Trophoblast cell (in vitro differentiated cells and primary cell): Measurements from ENCODE around the gene KANSL1.
A peak's percentile ranks its signal among the peaks of the same experiment; 100 is the strongest.

Experiments
- DNase-seq, 2 donors: peaks; one replicate each; pipeline ENCODE4 v3.0.0-alpha.2; 2016
- H2AFZ ChIP-seq: 2 replicates; pipeline ENCODE4 v1.6.1; 2013; ENCODE audit warnings: low read length, moderate library complexity, mild to moderate bottlenecking; ENCODE audit not compliant: insufficient read depth, poor library complexity
- H2AK5ac ChIP-seq: 2 replicates; pipeline ENCODE4 v1.6.1; 2013; ENCODE audit warnings: mild to moderate bottlenecking, low read length
- H2BK120ac ChIP-seq: 2 replicates; pipeline ENCODE4 v1.6.1; 2013; ENCODE audit warnings: low read length, mild to moderate bottlenecking, moderate library complexity; ENCODE audit not compliant: insufficient read depth, poor library complexity
- H2BK12ac ChIP-seq: 2 replicates; pipeline ENCODE4 v1.6.1; 2013; ENCODE audit warnings: mild to moderate bottlenecking, low read length, moderate library complexity
- H2BK5ac ChIP-seq: 2 replicates; pipeline ENCODE4 v1.6.1; 2013; ENCODE audit warnings: low read length, low read depth, moderate library complexity, mild to moderate bottlenecking; ENCODE audit not compliant: poor library complexity
- H3K14ac ChIP-seq: 2 replicates; pipeline ENCODE4 v1.6.1; 2013; ENCODE audit warnings: mild to moderate bottlenecking, low read length
- H3K18ac ChIP-seq: 2 replicates; pipeline ENCODE4 v1.6.1; 2013; ENCODE audit warnings: mild to moderate bottlenecking, low read length
- H3K23ac ChIP-seq: 2 replicates; pipeline ENCODE4 v1.6.1; 2013; ENCODE audit warnings: low read length
- H3K27ac ChIP-seq: 2 replicates; pipeline ENCODE4 v1.5.1; 2013; ENCODE audit warnings: low read depth, mild to moderate bottlenecking, inconsistent platforms, low read length, moderate library complexity
- H3K27me3 ChIP-seq: 2 replicates; pipeline ENCODE4 v1.6.1; 2013; ENCODE audit warnings: inconsistent platforms, mild to moderate bottlenecking, low read length, moderate library complexity; ENCODE audit not compliant: insufficient read depth
- H3K36me3 ChIP-seq, 2 experiments: 1 replicate in 1 of 2; 2 replicates in 1 of 2; pipeline ENCODE4 v1.6.1; 2013; ENCODE audit warnings: low read length in 2 of 2, mild to moderate bottlenecking in 2 of 2, moderate library complexity in 1 of 2; ENCODE audit not compliant: insufficient read depth in 2 of 2, control insufficient read depth in 1 of 2
- H3K4ac ChIP-seq: 2 replicates; pipeline ENCODE4 v1.6.1; 2013; ENCODE audit warnings: low read depth, mild to moderate bottlenecking, low read length, moderate library complexity
- H3K4me1 ChIP-seq, 2 experiments: 1 replicate in 1 of 2; 2 replicates in 1 of 2; pipeline ENCODE4 v1.6.1; 2013; ENCODE audit warnings: low read length in 2 of 2, mild to moderate bottlenecking in 2 of 2, moderate library complexity in 1 of 2; ENCODE audit not compliant: insufficient read depth in 2 of 2, control insufficient read depth in 1 of 2
- H3K4me2 ChIP-seq: 2 replicates; pipeline ENCODE4 v1.6.1; 2013; ENCODE audit warnings: inconsistent platforms, mild to moderate bottlenecking, low read length, moderate library complexity
- H3K4me3 ChIP-seq: 2 replicates; pipeline ENCODE4 v1.5.1; 2013; ENCODE audit warnings: mild to moderate bottlenecking, low read depth, low read length, inconsistent platforms
- H3K79me1 ChIP-seq: one replicate; pipeline ENCODE4 v1.6.1; 2013; ENCODE audit warnings: low read length
- H3K79me2 ChIP-seq: 2 replicates; pipeline ENCODE4 v1.6.1; 2013; ENCODE audit warnings: low read length, mild to moderate bottlenecking; ENCODE audit not compliant: control insufficient read depth, insufficient read depth, poor library complexity
- H3K9ac ChIP-seq: 2 replicates; pipeline ENCODE4 v1.6.1; 2013; ENCODE audit warnings: mild to moderate bottlenecking, low read length
- H3K9me3 ChIP-seq: 2 replicates; pipeline ENCODE4 v1.6.1; 2013; ENCODE audit warnings: low read depth, mild to moderate bottlenecking, control low read depth, inconsistent platforms, low read length; ENCODE audit not compliant: insufficient read depth
- H4K12ac ChIP-seq: 2 replicates; pipeline ENCODE4 v1.6.1; 2013; ENCODE audit warnings: low read depth, mild to moderate bottlenecking, low read length, moderate library complexity
- H4K8ac ChIP-seq: 2 replicates; pipeline ENCODE4 v1.6.1; 2013; ENCODE audit warnings: low read depth, mild to moderate bottlenecking, low read length, moderate library complexity
- H4K91ac ChIP-seq: one replicate; pipeline ENCODE4 v1.6.1; 2013; ENCODE audit warnings: low read depth, mild to moderate bottlenecking, low read length, moderate library complexity
- WGBS: extraction: QIAGEN DNeasy Blood & Tissue Kit; methylation state at CpG from one replicate; pipeline ENCODE4 v1.1.7; 2013; ENCODE audit warnings: missing lambda C conversion rate; ENCODE audit not compliant: insufficient read length, insufficient coverage; ENCODE audit errors: extremely low coverage; 5-methylcytosine and 5-hydroxymethylcytosine counted together

Gene KANSL1

DNA sequence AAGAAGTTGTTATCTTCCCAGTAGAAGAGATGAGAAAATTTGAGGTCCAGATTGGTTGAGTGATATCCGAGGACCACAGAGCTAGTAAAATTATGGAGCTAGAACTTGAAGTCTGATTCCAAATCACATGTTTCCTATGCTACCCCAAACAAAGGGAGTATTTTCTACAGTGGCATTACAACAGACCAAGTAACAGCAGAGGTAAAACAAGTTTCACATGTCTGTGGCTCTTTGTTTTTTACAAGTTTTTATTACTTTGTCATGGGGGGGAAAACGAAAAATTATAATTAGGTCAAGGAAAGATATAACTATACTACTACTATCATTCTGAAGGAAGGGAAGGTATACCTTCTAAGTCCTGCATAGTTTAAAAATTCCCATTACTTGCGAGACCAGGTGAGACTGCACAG, 49.4 kb downstream of the KANSL1 start:
- Histone ChIP-seq H3K27ac (no peak overlapping the region), H3K4me2 (no peak overlapping the region), H4K8ac (no peak overlapping the region), H3K27me3 (no peaks in the 10 kb centered on the region), H4K12ac (no peak overlapping the region), H3K4ac (no peak overlapping the region), H2AFZ (no peak overlapping the region), H3K79me1 (no peaks in the 10 kb centered on the region), H2BK12ac (no peak overlapping the region), H2BK120ac (no peak overlapping the region), H3K9me3 (no peaks in the 10 kb centered on the region), H3K9ac (no peak overlapping the region), H2AK5ac (no peak overlapping the region), H3K4me3 (no peak overlapping the region), H3K23ac (no peak overlapping the region), H3K79me2 (peaks cover 15% of the 10 kb centered on the region), H3K36me3 (peaks cover 0 to 1% of the 10 kb centered on the region in 2 experiments), H3K18ac (no peak overlapping the region), H4K91ac (no peak overlapping the region), H3K4me1 (no peaks in the 10 kb centered on the region), H2BK5ac (no peak overlapping the region), H3K14ac (no peak overlapping the region)
- WGBS: no CpG with 5 or more reads among the region's 3 CpGs
- no peak for DNase-seq

DNA sequence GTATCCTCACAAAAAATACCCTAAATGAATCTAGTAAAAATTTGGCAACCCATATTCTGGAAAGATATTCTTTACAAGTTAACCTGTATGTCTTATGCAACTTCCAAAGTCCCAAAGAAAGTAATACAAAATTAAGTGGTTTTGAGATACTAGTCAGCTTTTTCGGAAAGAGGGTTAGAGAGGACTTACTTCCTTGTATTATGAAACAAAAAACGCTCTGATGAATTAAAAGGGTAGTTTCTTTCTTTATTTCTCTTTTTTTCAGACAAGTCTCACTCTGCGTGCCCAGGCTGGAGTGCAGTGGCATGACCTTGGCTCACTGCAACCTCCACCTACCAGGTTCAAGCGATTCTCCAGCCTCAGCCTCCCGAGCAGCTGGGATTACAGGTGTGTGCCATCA, 51.6 kb downstream of the KANSL1 start:
- H3K4ac ChIP-seq: peak overlapping the region; percentile 98
- peaks cover 1% of the 10 kb centered on the region for H3K79me1 ChIP-seq
- no peak overlapping the region for H3K9ac ChIP-seq
- H2BK12ac ChIP-seq: no peak overlapping the region
- no peak overlapping the region for H3K27ac ChIP-seq
- H3K18ac ChIP-seq: no peak overlapping the region
- H2BK120ac ChIP-seq: no peak overlapping the region
- no peak overlapping the region for H2BK5ac ChIP-seq
- WGBS: no CpG with 5 or more reads among the region's 5 CpGs
- no peak overlapping the region for H3K4me3 ChIP-seq
- H3K4me2 ChIP-seq: no peak overlapping the region
- H3K79me2 ChIP-seq: peaks cover 15% of the 10 kb centered on the region
- H3K36me3 ChIP-seq: peaks cover 0 to 1% of the 10 kb centered on the region in 2 experiments
- no peak overlapping the region for H4K8ac ChIP-seq
- DNase-seq: no peak
- H3K4me1 ChIP-seq: no peaks in the 10 kb centered on the region
- H3K14ac ChIP-seq: no peak overlapping the region
- no peak overlapping the region for H3K23ac ChIP-seq
- no peak overlapping the region for H2AFZ ChIP-seq
- no peak overlapping the region for H4K91ac ChIP-seq
- H2AK5ac ChIP-seq: no peak overlapping the region
- H3K27me3 ChIP-seq: no peaks in the 10 kb centered on the region
- H3K9me3 ChIP-seq: no peaks in the 10 kb centered on the region
- H4K12ac ChIP-seq: no peak overlapping the region

DNA sequence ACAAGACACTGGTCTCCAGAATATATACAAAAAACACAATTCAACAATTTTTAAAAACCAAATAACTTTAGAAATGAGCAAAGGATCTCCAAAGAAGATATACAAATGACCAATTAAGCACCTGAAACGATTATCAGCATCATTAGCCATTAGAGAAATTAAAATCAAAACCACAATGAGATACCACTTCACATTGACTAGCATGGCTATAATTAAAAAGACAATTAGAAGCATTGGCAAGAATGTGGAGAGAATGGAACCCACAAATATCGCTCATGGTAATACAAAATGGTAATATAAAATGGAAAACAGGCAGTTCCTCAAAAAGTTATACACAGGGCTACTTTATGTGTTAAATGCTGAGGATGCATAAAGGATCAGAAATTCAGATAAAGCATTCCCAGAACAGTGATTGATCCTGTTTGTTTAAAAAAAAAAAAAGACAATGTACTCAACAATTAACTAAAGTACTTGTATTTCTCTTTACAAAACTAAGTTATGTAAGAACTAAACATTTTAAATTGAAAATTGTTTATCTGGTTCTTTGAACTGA, 52.5 kb downstream of the KANSL1 start:
- Histone ChIP-seq H2BK12ac (no peak overlapping the region), H3K4ac (no peak overlapping the region), H3K4me2 (no peak overlapping the region), H3K79me2 (peaks cover 16% of the 10 kb centered on the region), H3K27ac (no peak overlapping the region), H4K12ac (no peak overlapping the region), H3K4me1 (no peaks in the 10 kb centered on the region), H3K18ac (no peak overlapping the region), H3K27me3 (no peaks in the 10 kb centered on the region), H4K91ac (no peak overlapping the region), H3K9me3 (no peaks in the 10 kb centered on the region), H3K23ac (no peak overlapping the region), H2AK5ac (no peak overlapping the region), H3K36me3 (peaks cover 0 to 1% of the 10 kb centered on the region in 2 experiments), H3K79me1 (peaks cover 1% of the 10 kb centered on the region), H3K14ac (no peak overlapping the region), H4K8ac (no peak overlapping the region), H2BK120ac (no peak overlapping the region), H2BK5ac (no peak overlapping the region), H3K9ac (no peak overlapping the region), H3K4me3 (no peak overlapping the region), H2AFZ (no peak overlapping the region)
- DNase-seq: no peak
- WGBS: no CpG with 5 or more reads among the region's 2 CpGs

DNA sequence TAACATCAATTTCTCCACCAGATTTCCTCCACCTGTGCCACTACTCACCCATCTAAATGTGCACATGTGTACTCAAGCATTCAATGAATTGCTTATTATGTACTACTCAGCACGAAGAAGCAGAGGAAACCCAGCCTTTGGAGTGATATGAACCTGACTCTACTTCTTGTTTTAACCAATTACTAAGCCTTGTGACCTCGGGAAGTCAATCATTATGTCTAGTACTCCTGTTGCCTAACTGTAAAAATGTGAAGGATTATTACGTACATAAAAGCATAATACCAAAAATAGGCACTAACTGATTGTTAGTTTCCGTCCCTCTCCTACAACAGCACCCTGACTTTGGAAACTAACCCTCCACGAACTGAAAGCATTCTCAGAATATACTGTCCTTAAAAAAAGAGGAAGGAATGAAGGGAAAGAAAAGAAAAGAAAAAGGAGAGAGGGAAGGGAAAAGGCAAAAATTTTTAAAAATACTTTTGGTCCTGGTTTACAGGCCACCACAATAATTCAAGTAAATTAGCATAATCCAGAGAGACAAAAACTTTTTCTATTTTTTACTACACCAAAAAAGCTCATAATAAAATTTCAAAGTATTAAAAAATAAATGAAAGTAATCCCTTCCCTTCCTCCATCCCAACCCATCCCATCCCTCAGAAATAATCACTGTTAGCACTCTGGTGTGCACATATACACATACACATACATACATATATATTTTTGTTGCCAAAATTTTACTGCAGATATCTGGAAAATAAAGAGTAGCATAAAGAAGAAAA, 53.6 kb downstream of the KANSL1 start:
- Histone ChIP-seq H3K4me2 (no peak overlapping the region), H3K14ac (no peak overlapping the region), H3K27ac (no peak overlapping the region), H3K4me3 (no peak overlapping the region), H2AFZ (no peak overlapping the region), H3K27me3 (no peaks in the 10 kb centered on the region), H3K79me2 (peaks cover 17% of the 10 kb centered on the region), H3K4ac (peak overlapping the region; percentile 81), H3K9me3 (no peaks in the 10 kb centered on the region), H4K12ac (no peak overlapping the region), H2BK120ac (no peak overlapping the region), H3K23ac (no peak overlapping the region), H2AK5ac (no peak overlapping the region), H4K8ac (no peak overlapping the region), H4K91ac (no peak overlapping the region), H2BK12ac (no peak overlapping the region), H3K18ac (no peak overlapping the region), H3K4me1 (no peaks in the 10 kb centered on the region), H3K36me3 (peaks cover 0 to 1% of the 10 kb centered on the region in 2 experiments), H3K9ac (no peak overlapping the region), H2BK5ac (no peak overlapping the region), H3K79me1 (peaks cover 1% of the 10 kb centered on the region)
- WGBS: no CpG with 5 or more reads among the region's 5 CpGs
- DNase-seq: no peak
